HL-60 (cell line): ENCODE data around the gene SMR3A.

Source experiments
- CTCF ChIP-seq: IDR thresholded peaks from one replicate; pipeline ENCODE4 v1.5.1; 2011; ENCODE audit warnings: low read length, control low read depth, inconsistent platforms; ENCODE audit not compliant: insufficient read depth
- GABPA ChIP-seq: IDR thresholded peaks from 2 replicates; pipeline ENCODE4 v1.6.1; 2012; ENCODE audit warnings: low read depth
- POLR2AphosphoS5 ChIP-seq: IDR thresholded peaks from 2 replicates; pipeline ENCODE4 v1.6.1; 2012; ENCODE audit warnings: low read depth
- SPI1 ChIP-seq: IDR thresholded peaks from 2 replicates; pipeline ENCODE4 v1.6.1; 2012; ENCODE audit warnings: low read depth, mild to moderate bottlenecking, borderline replicate concordance

GRCh38 chr4:70371987-70372386, 11.4 kb downstream of the SMR3A start:
- TF ChIP-seq GABPA (no peak), CTCF (no peak), POLR2AphosphoS5 (no peak), SPI1 (no peak)
